ENCODE measurements around the gene GJB4.

GRCh38 chr1:34781844-34782391 is 22.4 kb downstream of the GJB4 start:
- no peak for TF ChIP-seq EZH2 (IDR thresholded peaks at IDR 0.05; ENCODE audit: borderline replicate concordance, insufficient read depth, low read length, poor library complexity, severe bottlenecking)
- TF ChIP-seq, protein P1, sequence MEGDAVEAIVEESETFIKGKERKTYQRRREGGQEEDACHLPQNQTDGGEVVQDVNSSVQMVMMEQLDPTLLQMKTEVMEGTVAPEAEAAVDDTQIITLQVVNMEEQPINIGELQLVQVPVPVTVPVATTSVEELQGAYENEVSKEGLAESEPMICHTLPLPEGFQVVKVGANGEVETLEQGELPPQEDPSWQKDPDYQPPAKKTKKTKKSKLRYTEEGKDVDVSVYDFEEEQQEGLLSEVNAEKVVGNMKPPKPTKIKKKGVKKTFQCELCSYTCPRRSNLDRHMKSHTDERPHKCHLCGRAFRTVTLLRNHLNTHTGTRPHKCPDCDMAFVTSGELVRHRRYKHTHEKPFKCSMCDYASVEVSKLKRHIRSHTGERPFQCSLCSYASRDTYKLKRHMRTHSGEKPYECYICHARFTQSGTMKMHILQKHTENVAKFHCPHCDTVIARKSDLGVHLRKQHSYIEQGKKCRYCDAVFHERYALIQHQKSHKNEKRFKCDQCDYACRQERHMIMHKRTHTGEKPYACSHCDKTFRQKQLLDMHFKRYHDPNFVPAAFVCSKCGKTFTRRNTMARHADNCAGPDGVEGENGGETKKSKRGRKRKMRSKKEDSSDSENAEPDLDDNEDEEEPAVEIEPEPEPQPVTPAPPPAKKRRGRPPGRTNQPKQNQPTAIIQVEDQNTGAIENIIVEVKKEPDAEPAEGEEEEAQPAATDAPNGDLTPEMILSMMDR (IDR thresholded peaks at IDR 0.05; ENCODE audit: poor library complexity, severe bottlenecking): no peak
- TF ChIP-seq EP300 (conservative IDR thresholded peaks at IDR 0.05; ENCODE audit: poor library complexity, severe bottlenecking): no peak
- no peak for TF ChIP-seq RAD21 (conservative IDR thresholded peaks at IDR 0.05)
- no peak for TF ChIP-seq POLR2AphosphoS5 (IDR thresholded peaks at IDR 0.05)
- no peak for TF ChIP-seq SMC3 (conservative IDR thresholded peaks at IDR 0.05; ENCODE audit: poor library complexity)
- TF ChIP-seq MXI1 (conservative IDR thresholded peaks at IDR 0.05; ENCODE audit: poor library complexity, severe bottlenecking): no peak
- no peak for TF ChIP-seq REST (IDR thresholded peaks at IDR 0.05; ENCODE audit: borderline replicate concordance)
- TF ChIP-seq TAF1 (IDR thresholded peaks at IDR 0.05; ENCODE audit: low read depth): no peak
